ENCODE measurements around the gene PGLYRP1. TPM values are rescaled to one million over a fixed set of nuclear protein-coding genes. Genes with fewer than 3 reads are reported as not detected.

The PGLYRP1 gene
- total RNA-seq, 1 donor from 2014 or later = not detected

- Mint-ChIP-seq H3K9me3 (ENCODE audit: unreplicated experiment) (no peaks in the 10 kb centered on the region), H3K36me3 (ENCODE audit: unreplicated experiment) (no peaks in the 10 kb centered on the region), H3K4me3 (ENCODE audit: unreplicated experiment) (no peak overlapping the region), H3K27me3 (ENCODE audit: unreplicated experiment) (peaks cover 62% of the 10 kb centered on the region), H3K27ac (ENCODE audit: unreplicated experiment) (no peak overlapping the region), H3K4me1 (ENCODE audit: unreplicated experiment) (peaks cover 4% of the 10 kb centered on the region)
- DNase-seq (ENCODE audit: extremely low spot score, unreplicated experiment) = no peak
- TF ChIP-seq CTCF (IDR thresholded peaks at IDR 0.05) = no peak
Observed at GRCh38 chr19:45971260-45971902, 51.5 kb downstream of the PGLYRP1 start.

- Mint-ChIP-seq H3K27ac (ENCODE audit: unreplicated experiment) (no peak overlapping the region), H3K36me3 (ENCODE audit: unreplicated experiment) (no peaks in the 10 kb centered on the region), H3K9me3 (ENCODE audit: unreplicated experiment) (no peaks in the 10 kb centered on the region), H3K27me3 (ENCODE audit: unreplicated experiment) (peaks cover 61% of the 10 kb centered on the region), H3K4me3 (ENCODE audit: unreplicated experiment) (no peak overlapping the region), H3K4me1 (ENCODE audit: unreplicated experiment) (peaks cover 4% of the 10 kb centered on the region)
- no peak for TF ChIP-seq CTCF (IDR thresholded peaks at IDR 0.05)
- DNase-seq (ENCODE audit: extremely low spot score, unreplicated experiment) = no peak
Observed at GRCh38 chr19:45969676-45970075, 53.2 kb downstream of the PGLYRP1 start.

Small RNA genes lying within 50 kb of the gene (microRNA-seq; reads per million reads assigned to microRNA genes)
- 107 reads per million, percentile 52 among the genes with 10 or more reads in this experiment for gene MIR769 (ENCODE audit: unreplicated experiment)

Other genes with a start within 250 kb of the PGLYRP1 start
- gene DMPK, start 240.6 kb downstream of the PGLYRP1 start, total RNA-seq = 76.6 and 86.9 TPM in 2 replicates
- 79.2 and 91.0 TPM in 2 replicates for gene DMWD, start 230.2 kb downstream of the PGLYRP1 start, total RNA-seq
- gene RSPH6A, start 207.7 kb downstream of the PGLYRP1 start, total RNA-seq = 0.30 and 0.42 TPM in 2 replicates
- 67.2 and 72.1 TPM in 2 replicates for gene SYMPK, start 159.9 kb downstream of the PGLYRP1 start, total RNA-seq
- gene FOXA3, start 158.7 kb downstream of the PGLYRP1 start, total RNA-seq = not detected in 2 replicates
- 29.4 and 30.9 TPM in 2 replicates for gene IRF2BP1, start 136.9 kb downstream of the PGLYRP1 start, total RNA-seq
- gene MYPOP, start 120.4 kb downstream of the PGLYRP1 start, total RNA-seq = 9.9 and 10.4 TPM in 2 replicates
- gene NANOS2, start 108.3 kb downstream of the PGLYRP1 start, total RNA-seq = not detected in 2 replicates
- gene NOVA2, start 49.2 kb downstream of the PGLYRP1 start, total RNA-seq = not detected in 2 replicates
- 12.4 and 13.8 TPM in 2 replicates for gene CCDC61, start 27.6 kb downstream of the PGLYRP1 start, total RNA-seq
- not detected in 2 replicates for gene IGFL4, start 17.9 kb upstream of the PGLYRP1 start, total RNA-seq
- gene IGFL3, start 101.6 kb upstream of the PGLYRP1 start, total RNA-seq = not detected in 2 replicates
- not detected in 2 replicates for gene IGFL2, start 125.2 kb upstream of the PGLYRP1 start, total RNA-seq
- not detected in 2 replicates for gene IGFL1, start 206.7 kb upstream of the PGLYRP1 start, total RNA-seq

Measured in osteocyte (in vitro differentiated cells).